Kidney capillary endothelial cell (primary cell): ENCODE data around the gene ADGRD1.

Experiments used
- DNase-seq: peaks from one replicate; pipeline ENCODE4 v3.0.0-alpha.2; 2018; ENCODE audit warnings: low spot score

The ADGRD1 gene

GRCh38 chr12:131074221-131075083 lies 120.7 kb downstream of the ADGRD1 start:
- no peak for DNase-seq

DNA sequence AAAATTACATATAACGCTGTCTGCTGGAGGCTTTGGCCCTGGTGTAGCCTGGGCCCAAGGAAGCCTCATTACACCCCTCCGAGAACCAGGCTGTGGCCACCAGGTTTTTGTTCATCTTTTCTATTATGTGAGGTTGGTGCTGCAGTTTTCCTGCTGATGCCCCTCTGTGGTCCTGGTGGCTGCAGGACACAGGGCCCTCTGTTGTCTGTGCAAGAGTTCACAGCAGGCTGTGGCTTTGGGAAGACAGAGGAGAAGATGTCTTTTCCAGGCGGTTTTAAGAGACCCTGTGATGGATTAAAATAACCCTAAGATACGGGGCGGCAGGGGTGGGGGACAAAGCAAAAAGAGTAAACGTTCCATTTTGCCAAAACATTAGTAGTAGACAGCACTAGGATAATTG lies 121.5 kb downstream of the ADGRD1 start:
- no peak for DNase-seq

DNA sequence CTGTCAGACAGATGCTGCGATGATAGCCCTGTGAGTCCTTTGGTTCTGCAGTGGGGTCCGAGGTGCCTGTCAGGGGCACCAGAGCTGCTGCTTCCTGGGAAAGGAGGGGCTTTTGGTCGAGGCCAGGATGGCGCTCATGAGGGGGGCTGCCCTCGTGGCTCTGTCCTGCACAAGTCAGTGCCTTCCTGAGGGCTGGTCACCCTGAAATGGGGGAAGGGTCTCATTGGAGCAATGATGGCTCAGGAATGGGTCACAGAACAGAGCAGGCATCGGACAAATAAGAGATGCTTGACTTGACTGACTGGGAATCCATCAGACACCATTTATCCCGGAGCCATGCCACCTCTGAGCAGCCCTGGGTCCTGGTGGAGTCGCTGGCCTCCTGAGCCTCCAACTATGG lies 121.9 kb downstream of the ADGRD1 start:
- DNase-seq, result no peak

DNA sequence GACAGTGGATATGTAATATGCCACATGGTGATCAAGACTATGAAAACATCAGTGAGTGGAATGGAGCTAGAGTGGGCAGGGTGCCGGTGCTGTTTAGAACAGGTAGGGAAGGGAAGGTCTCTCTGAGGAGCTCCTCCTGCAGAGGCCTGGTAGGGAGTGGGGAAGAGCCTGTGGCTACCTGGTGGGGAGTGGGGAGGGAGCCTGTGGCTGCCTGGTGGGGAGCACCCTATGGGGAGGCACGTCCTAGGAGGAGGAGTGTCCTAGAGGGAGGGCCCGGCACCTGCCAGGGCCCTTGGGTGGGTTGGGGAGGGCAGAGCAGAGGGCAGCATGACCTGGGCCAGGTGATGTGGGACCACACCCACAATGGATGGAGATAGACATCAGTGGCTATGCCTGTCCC lies 122.6 kb downstream of the ADGRD1 start:
- DNase-seq, result no peak

- no peak for DNase-seq
Observed at GRCh38 chr12:131076791-131077747, 123.4 kb downstream of the ADGRD1 start.

DNA sequence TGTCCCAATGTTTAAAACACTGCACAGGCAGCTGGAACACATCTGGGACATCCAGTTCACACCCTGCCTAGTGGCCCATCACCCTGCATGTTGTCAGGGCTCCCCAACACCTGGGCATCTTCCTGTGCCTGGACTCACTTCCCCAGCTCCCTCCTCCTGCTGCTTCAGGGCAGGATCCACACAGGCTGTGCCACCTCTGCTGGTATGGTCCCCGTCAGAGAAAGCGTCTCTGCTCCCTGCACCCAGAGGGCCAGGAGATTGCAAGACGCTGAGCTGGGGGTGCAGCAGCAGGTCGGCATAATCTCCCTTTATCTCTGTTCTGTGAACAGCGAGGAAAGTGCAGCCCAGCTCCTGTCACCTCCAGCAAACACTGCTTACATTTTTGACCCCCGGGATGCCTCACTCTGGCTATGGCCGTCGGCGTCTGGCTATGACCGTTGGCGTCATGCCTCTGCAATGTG lies 124.3 kb downstream of the ADGRD1 start:
- no peak for DNase-seq

DNA sequence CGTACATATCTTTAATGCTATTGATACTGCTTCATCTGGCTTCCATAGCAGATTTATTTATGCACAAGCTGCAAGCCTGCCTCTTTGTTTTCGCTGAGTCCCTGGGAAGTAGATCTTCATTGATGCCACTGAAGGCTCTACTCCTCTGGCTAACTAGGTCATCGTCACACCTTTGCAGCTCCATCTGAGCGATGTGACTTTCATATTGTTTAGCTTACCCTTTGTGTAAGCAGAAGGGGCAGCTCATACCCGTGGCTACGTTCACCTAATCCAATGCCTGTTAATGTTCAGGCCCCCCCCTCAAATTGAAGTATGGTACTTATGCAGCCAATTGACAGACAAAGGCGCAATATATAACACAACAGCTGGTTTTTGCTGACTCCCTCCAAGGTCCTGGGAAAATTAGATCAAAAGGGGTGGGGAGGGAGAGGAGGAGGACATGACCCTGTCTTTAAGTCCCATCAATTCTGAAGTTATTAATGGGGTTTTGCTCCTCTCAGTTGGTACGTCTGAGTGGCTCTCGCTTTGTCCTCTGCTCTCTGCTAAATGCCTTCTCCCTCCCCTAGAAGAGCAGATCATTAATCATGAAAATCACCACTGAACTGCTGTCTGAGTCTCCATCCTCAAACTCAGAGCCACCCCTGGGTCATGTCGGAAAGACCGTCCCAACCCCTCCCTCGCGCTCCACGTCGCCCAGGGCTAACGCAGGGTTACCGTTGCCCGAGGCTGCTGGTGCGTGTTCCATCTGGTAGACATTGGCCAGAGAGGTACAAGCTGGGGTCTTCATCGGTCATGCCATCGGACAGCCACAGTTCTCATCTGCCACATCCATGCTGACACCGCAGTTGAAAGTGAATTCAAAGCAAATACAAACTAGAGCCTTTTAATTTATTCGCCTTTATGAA lies 128.8 kb downstream of the ADGRD1 start:
- DNase-seq, result no peak

DNA sequence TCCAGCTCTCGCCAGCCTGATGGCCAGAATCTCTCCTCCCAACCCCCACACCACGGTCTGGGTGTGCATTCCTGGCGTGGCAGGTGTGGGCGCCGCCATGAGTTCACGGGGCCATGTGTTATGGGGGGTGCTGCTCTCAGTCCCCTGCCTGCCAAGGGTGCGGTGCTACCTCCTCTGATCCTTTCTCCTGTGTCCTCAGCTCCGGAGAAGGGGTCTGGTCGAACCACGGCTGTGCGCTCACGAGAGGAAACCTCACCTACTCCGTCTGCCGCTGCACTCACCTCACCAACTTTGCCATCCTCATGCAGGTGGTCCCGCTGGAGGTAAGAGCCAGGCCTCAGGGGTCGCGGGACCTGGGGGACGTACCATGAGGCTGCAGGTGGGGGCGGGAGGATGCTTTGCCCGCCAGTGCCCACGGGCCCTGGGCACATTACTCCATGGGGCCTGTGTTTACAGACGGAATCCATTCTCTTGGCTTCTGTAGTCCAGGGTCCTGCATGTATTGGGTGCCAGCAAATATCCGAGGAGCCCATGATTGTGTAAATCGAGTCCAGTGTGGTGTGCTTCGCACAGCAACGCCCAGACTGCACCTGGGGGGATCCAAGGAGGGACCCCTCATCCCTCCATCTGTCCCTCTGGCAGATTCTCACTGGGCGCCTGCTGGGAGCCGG lies 130.8 kb downstream of the ADGRD1 start:
- no peak for DNase-seq

DNA sequence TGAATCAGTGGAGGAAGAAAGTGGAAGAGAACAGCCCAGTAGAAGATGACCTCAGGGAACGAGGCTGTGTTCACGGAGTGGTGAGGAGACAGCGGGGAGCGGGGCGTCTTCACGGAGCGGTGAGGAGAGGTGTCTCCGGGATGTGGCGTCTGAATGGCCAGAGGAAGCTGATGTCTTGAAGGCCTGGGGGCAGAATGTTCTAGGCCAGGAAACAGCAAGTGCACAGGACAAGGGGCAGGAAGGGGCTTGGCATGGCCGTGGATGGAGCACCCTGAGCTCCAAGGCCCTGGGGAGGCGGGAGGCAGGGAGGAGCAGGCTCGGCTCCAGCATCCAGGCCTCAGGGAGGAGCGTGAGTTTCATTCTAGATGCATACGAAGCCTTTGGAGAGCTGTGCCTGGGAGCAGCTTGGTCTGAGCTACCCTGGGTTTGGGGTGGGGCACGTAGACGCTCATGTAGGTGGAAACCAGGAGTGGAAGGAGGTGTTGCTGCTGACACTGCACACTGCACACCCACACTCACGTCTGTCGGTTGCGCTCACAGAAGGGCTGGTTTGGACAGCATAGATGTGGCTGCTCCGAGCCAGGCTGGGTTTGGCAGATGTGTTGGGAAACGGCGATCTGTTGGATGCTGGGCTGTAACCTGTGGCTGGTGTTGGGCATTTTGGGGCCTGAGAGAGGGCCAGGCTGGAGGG lies 131.6 kb downstream of the ADGRD1 start:
- DNase-seq, result no peak

DNA sequence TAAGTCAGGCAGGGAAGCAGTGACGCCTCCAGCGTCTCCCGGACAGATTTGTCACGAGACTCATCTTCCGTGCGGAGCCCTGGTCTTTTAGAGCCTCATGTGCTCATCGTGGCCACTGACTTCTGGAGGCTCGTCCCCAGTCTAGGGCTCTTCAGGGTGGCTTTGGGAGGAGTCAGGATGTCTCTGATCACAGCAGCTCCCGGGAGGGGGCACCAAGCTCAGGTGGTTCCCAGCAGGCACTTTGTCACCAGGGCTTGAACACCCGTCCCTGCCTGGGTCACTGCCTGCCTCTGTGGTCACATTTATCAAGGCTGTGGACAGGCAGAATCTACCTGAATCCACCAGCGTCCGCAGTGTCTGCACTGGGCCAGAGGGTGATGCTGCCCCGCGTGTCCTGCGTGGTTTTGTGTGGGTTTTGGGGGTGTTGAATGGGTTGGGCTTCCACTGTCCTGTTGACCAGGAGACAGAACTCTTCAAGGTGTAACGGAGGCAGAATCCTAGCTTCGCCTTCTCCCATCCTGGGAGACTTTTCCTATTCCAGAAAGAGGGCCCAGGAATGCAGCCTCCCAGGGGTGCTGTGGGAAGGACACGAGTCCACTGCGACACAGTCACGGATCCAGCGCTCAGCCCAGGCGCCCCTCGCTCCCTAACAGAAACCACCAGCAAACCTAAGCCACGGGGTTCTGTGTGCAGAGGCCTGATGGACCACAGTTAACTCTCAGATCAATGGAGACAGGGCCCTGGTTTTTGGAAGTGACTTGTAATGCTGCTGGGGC lies 132.3 kb downstream of the ADGRD1 start:
- no peak for DNase-seq

GRCh38 chr12:131087302-131087818 lies 133.7 kb downstream of the ADGRD1 start:
- DNase-seq, result no peak

DNA sequence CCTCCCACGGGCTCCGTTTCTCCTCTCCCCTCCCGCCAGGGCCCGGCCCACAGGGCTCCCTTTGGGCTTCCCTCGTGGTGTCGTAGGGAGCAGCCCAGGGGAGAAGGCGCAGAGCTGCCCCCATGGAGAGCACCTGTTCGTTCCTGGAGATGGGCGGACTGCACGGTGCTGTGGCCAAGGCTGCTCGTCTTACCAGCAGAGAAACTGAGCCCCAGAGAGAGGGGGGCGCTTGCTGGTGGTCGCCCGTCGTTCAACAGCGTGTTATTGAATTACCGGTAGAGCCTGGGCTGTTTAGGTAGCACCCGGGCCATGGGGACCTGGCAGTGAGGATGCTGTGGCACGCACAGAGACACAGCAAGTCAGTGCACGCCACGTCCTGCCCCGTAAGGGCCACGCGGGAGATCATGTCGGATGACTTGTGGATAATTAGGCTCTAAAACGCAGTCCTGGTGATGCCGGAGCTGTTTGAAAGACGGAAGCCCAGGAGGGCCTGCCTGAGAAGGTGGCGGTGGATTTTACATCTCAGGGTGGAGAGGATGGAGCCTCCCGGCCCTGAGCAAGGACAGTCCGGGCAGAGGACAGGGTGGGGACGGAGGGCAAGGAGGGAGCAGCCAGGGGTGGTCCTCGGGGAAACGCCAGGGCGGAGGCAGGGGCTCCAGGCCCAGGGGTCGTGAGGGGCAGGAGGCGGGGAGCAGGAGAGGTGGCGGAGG lies 134.4 kb downstream of the ADGRD1 start:
- no peak for DNase-seq

DNA sequence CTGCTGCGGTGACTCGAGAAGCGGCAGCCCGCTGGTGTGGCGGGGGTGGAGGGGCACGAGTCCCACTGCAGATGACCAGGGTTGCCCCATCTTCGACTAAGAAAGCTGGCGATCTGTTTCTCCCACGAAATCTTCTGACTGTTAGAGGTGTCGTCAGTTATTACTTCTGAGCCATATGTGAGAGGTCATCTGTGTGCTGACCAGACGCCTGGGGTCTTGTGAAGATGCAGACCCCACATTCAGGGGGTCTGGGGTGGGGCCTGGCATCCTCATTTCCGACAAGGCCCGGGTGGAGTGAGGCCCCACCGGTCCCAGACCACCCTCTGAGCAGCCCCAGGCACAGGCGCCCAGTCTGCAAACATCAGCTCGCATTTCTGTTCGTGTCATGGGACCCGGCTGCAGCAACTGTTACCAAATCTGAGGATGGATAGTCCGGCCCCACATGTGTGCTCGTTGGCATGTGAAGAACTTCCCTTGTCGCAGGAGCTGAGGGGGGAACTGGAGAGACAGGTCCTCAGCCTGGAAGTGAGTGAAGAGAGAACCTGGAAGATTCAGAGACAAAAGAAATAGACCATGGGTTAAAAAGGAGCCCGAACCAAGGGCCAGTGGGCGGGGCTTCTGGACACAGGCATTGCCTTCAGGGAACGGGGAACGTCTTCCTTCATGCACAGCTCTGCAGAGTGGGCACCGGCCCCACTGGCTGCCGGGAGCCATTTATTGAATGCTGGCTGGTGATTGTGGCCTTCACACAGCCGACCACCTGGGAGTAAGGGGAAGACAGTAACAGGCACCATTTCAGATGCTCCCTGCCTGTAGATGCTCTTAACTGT lies 135.2 kb downstream of the ADGRD1 start:
- no peak for DNase-seq

DNA sequence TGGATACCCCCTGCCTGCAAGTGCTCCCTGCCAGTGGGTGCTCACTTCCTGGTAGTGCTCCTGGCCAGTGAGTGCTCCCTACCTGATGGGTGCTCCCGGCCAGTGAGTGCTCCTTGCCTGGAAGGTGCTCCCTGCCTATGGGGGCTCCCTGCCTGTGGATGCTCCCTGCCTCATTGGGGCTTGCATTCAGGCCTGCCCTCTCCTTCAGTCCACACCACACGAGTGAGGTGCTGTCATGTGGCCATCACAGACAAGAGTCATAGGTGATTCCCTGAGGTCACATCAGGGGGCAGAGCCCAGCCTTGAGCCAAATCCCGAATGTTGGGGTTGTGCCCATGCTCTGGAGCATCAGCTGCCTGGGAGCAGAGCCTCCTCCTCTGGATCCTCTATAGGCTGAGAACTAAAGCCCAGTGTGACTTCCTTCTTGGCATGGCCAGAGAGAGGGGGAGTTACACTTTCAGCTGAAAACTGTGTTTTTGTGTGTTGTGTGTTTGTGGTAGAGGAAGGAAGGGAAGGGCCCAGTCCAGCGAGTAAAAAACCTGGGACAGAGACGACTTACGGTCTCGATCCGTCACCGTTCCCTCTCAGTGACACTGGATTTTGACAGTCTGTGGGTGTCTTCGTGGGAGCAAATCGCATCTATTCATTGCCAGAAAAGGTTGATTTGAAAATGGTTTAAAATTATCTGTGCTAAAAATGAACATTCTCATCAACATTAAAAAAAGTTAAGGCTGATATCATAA lies 136.0 kb downstream of the ADGRD1 start:
- DNase-seq, result no peak

DNA sequence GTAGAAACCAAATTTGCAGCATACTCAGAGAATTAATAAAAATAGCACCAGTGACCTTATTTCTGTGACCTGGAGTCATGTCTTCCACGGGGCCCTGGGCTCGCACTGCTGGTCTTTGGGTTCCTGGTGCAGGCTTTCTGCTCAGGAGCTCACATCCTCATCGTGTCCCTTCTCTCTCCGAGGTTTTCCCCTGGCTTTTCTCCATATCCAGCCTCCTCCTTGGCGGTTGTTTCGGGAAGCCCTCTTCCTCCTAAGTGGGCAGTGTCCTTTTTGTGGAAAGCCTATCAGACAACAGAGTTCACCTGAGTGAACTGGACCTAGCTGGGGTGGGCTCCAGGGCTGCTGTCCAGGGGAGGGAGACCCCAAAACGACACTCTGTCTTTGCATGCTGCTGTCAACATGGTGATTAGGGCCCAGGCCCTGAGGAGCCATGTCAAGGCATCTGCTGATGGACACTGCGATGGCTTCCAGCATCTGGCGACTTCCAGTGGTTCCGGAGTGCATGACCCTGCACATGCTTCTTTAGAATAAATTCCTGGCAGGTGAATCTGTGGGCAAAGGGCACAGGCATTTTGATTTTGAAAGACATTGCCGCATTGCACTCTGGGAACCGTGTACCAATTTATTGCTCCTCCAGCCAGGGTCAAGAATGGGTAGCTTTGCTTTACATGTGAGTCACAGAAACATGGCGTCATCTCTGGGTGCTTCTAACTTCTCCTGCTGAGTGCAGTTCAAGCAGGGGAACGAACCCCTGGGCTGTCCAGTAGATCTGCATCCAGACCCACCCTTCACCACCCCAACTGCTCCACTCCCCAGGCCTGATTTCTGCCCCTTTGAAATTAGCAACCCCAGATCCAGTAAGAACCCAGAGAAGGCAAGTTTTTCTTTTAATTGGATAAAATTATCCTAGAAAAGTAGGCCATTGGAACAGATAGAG lies 136.8 kb downstream of the ADGRD1 start:
- no peak for DNase-seq

GRCh38 chr12:131091413-131091975 lies 137.8 kb downstream of the ADGRD1 start:
- DNase-seq, result no peak
